HPDE6-E6E7 (cell line): ENCODE results near the gene MTMR10.
A peak's percentile ranks its signal among the peaks of the same experiment; 100 is the strongest.

ENCODE experiments used
- DNase-seq: peaks from one replicate; pipeline ENCODE4 v3.0.0; 2011; ENCODE audit warnings: missing footprints; ENCODE audit errors: extremely low spot score

The MTMR10 gene

DNA sequence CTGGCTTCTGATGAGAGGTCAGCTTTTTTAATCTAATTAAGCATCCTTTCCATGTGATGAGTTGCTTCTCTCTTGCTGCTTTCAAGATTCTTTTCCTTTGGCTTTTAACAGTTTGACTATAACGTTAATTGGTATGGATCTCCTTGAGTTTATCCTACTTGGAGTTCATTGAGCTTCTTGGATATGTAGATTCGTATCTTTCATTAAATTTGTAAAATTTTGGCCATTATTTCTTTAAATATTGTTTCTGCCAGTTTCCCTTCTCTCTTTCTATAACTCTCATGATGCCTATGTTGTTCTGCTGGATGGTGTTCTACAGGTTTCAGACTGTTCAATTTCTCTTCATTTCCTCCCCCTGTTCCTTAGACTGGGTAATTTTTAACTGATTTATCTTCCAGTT is 21.0 kb upstream of the MTMR10 start:
- no peak for DNase-seq

DNA sequence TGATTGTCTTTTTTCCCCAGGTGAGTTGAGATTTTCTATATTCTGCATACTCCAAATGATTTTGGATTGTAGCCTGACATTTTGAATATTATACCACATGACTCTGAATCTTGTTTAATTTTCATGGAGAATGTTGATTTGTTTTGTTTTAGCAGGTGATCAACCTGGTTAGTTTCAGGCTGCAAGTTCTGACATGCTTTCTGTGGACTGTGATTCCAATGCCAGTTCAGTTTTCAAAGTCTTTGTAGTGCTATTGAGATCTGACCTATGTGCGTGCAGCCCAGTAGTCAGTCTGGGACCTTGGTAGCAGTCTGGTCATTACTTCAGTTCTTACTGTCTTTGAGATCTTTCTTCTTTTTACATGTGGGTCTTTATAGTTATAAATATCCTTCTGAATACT is 18.6 kb upstream of the MTMR10 start:
- DNase-seq, result peak; percentile 17

DNA sequence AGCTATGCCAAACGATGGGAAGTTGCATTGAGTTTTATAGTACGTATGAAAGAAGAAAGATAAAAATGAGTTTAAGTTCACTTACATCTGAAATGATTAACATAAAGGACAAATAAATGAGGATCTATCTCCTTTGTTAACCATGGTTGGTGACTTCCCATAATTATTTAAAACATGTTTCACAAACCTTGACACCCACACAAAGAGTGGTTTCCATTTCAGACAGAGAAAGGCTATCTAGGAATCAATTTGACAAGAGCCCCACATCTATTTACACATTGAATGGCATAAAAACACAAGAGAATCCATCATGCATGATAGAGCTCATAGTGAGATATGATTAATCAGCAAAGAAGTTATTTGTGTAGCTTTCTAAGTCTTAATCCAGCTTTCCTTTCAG is 14.2 kb upstream of the MTMR10 start:
- no peak for DNase-seq

DNA sequence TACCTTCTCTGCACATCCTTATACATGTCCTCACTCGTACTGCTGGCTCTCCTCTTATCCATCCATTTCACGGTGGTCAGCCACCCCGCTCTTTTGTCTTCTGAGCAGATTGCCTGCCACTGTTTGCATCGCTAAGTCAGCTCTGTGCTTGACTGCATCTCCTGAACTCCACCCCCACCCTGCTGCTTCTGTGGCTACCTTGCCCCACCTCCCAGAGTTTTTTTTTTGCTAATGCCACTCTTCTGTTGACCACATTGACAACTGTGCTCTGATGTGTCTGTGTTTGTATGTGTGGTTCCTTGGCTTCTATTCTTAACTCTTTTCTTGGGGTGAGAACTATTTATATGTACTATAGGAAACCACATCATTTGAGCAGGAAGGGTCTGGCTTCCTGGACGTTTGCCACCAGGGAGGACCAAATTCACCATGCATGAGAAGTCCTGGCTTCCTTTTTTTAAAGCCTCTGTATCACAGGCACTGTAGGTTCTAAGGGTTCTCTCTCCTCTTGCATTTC is 12.8 kb upstream of the MTMR10 start:
- no peak for DNase-seq

DNA sequence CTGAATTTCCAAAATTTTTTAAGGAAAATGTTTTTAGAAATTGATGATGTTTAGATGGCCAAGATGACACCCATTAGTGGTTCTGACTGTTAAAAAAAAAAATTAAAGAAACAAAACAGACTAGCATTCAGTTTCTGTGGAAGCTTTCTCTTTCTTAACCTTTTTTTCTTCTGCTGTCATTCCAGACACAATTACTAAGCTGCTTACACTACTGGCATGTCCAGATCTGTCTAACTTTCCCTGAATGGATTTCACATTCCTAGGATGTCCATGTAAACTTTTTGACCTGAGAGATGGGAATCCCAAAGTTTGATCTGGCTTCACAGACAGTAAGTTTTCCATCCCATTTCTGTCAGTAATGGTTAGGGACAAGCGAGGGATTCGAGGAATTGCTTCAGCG is 10.3 kb upstream of the MTMR10 start:
- peak; percentile 45 for DNase-seq

DNA sequence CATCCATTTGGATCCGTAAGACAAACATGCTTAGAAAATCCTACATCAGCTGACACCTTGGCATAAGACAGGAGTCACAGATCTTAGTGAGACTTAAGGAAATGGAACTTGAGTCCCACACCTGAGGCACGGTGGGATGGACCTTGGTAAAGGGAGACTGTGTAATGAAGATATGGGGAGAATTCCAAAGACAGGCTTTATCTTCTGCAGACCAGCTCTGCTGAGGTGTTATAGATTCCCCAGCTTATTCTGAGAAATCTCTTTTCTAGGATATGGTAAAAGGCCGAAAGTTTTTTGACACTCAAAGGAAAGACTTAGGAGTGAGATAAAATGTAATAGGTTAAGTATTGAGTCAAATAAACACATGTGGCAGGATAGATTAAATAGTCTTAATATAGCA is 8.3 kb upstream of the MTMR10 start:
- DNase-seq, result no peak

DNA sequence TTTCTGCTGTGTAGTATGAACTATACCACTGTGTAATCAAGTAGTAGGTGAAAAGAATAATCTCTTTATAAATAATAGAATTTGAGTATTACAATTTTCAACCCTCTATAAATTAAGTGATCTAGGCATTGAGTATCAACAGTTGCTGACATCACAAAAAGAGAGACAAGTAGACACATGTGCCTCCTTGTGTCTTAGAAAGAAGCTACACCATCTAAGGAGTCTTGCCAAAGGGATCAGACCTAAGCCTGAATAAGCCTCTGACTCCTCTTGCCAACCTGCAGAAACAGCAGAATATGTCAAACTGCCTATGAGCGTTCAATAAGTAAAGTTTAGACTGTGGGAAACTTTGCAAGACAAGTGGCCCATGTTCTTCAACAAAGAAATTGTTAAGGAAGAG is 5.8 kb upstream of the MTMR10 start:
- DNase-seq, result no peak

DNA sequence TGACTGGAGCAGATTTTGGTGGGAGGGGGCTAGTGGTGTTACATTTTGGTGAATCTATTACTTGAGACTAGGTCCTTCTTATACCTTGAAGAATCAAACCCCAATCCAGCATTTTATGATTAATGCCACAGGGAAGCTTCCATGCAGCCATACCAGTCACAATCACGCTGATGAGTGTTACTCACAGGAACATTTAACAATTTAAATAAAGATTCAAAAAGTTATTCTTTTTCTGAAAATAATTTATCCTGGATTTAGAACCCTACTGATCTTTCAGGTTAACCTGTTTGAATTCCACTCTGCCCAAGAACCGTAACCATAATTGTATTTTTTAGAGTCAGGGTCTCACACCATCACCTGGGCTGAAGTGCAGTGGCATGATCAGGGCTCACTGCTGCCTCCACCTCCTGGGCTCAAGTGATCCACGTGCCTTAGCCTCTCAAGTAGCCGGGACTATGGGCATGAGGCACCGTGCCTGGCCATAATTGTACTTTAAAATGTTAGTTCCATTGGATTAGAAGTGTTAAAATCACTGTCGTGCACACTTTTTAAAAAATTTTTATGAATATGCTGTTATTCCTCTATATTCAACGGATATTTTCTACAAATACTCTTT is 929 bp upstream of the MTMR10 start:
- DNase-seq, result no peak

DNA sequence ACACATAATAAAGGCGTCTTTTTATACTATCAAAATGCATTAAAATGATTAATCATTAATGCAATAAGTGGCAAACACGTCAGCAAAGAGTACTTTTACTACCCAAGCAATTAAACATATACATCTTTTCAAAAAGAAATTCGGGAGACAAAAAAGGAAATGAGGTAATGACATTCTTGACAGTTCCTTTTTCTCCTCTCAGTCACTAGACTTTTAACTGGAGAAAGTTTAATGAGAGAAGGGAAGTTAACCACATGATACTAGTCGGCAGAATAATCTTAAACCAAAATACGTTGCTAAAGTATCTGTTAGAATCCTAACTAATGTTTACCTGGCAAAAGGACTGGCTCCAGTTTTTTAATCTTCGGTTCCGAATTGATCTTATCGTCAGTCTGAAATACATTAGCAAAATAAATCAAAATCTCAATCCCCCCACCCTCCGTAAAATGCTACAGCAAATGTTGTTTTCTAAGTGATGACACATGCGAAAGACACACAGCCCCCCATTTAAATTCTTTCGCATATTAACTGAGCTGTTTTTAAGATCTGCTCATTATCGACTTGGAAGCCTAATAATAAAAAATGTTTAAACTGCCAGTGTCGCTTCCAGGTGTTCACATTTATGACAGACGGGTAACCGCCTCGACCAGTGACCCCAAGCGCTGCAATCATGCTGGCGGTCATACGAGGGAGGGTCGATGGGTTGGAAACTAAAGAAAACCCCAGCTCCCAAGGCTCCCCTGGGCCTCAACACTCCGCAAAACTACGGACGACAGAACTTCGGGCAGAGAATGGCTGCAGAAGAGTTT is 778 bp downstream of the MTMR10 start:
- DNase-seq, result no peak

DNA sequence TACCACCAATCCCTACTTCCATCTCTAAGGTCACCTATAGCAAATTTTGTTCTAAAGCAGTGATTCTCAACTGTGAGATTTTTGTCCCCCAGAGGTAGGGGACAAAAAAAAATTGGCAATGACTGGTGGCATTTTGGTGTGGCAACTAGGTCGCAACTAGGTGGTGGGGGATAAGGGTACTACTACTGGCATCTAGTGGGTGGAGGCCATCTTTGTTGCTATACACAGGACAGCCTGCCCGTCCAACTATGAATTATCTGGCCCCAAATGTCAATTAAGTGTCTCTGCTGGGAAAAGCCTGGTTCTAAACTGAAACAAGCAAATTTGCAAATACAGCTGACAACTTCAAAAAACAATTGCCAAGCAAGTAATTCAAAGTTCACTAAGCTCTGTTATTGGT is 1.4 kb downstream of the MTMR10 start:
- no peak for DNase-seq

DNA sequence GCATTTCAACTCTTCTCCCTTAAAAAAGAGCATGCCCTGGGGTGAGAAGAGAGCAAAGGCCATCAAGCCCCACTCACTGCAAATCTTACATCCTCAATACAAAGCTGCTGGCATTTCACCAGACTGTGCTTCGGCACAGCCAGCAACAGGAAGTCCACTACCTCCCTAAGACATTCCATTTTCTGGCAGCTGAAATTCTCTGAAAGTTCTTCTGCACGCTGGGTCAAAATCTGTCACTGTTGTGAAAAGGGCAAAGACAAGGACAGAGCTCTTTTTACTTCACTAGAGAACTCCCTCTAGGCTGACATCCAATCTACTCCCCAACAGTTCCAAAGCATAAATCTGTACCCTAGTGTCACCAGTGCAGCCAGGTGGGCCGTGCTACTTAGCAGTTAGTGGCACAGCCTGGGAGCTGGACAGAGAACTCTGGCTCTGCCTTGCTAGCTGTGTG is 6.3 kb downstream of the MTMR10 start:
- DNase-seq, result no peak

DNA sequence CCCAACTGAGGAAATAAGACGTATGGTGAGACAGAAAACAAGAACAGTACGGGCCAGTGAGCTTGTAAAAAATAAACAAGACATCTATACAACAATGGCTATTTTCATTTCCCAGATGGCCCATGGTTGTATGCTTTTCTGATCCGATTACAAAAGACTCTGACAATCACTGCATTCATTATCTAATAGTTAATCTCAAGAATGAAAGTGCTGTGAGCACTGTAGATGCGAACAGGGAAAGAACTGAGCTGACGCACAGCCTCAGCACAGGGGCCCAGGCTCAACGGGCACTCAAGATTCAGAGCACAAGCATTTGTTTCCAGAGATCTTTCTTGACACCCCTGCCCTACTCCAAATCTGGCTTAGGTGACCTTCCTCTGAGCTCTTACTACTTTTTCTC is 6.9 kb downstream of the MTMR10 start:
- DNase-seq, result no peak

DNA sequence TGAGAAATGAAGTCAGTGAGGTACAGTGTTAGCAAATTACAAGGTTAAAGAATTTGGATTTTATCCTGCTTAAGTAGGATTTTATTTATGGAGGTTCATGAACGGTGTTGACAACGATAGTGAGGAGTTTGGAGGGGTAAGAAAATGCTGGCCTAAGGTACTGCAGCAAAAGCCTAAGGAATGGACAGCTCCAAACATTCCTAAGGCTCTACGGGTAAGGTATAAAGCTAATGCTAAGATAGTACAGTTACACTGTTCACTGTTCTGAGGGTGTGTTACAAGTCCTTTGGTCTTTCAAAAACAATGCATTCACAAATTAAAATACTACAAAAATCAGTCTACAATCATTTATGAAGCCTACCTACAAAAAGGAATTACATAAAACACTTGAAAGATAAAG is 7.3 kb downstream of the MTMR10 start:
- DNase-seq, result no peak

DNA sequence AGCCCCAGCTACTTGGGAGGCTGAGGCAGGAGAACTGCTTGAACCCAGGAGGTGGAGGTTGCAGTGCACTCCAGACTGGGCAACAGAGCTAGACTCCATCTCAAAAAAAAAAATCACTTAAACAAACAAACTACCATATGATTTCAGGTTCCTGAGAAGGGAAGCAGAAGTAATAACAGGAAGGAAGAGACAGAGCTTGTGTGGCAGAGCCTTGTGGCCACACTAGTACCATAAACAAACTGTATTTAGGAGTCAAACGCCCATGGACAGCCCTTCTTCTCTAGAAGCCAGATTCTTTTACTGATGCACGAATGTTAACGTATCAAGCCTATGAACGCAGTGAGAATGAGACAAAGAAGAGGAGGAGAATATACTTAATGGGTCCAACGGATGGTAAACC is 12.0 kb downstream of the MTMR10 start:
- no peak for DNase-seq

DNA sequence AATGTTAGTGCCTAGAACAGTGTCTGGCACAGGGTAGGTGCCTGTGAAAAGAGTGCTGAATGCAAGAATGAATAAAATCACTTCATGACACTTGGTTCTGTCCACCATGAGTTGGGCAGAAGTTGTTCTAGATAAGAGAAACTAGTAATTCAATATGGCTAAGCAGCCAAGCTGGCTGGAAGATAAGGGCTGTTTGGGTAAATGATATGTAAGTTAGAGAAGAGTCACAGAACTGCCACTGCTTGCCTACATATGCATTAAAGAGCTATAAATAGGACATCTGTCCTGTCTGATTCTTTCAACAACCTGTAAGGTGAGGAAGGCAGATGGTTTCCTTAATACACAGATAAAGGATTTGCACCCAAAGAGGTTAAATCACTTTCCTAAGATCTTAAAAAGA is 13.1 kb downstream of the MTMR10 start:
- no peak for DNase-seq

DNA sequence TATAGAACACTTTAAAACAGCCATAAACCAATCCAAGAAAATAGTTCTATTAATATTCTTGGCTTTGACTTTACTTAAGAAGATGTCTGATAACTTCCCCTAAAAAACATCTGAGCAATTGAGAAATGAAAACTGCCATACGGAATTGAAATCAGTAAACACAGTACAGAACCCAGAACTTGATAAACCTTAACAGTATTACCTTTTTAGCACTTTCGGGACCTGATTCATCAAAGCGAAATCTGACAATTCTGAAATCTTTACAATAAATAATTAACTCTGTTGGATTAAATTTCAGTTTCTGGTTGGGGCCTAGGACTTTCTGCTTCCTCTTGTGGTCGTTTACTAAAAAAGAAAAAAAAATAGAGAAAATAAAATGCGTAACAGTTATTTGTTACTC is 17.3 kb downstream of the MTMR10 start:
- no peak for DNase-seq

DNA sequence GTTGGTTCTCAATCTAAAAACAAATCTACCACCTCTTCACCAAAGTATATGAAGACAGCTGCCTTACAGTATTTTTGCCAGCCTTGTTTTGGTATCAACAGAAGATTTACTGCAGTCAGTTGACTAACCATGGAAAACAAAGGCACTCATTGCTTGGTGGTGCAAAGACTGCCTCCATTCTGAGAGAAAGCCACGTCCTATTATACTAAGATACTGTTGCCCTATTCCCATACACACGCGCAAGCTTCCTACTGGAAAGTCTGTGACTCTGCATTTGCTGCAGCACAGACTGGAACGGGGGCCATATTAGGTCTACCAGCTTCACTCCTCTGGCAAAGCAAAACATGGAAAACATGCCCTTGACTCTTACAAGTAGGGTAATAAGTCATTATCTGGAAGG is 18.0 kb downstream of the MTMR10 start:
- no peak for DNase-seq

DNA sequence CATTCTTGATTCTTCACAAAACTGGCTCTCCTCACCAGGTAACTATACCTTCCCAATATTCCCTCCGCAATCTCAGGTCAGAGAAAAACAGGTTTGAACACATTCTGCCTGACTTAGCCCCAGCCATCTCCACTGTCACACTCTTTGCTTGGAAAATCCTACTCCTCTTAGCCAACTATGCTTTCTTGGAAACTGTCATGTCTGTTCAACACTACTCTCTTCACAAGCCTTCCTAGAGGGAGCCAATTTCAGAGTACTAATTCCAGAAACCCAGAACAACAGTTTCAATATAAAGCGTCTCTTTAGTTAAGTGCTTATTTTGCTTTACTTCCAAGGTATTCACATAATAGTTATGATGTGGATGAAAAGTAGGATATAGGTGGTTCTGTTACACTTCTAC is 21.7 kb downstream of the MTMR10 start:
- no peak for DNase-seq

DNA sequence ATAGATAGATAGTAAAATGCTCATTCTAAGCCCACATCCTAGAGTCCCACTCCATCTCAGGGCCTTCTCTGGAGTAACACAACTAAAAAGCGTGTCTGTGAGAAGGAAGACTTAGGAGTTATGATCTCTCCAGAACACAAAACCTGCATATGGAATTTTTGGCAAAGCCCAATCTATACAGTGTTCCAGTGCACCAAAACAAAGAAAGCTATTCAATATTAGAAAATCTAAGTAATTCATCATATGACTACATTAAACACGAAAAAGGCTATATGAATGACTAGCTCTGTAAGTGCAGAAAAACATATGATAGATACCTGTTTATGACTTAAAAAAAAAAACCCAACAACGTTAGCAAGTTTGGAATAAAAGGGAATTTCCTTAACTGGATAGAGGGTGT is 27.7 kb downstream of the MTMR10 start:
- no peak for DNase-seq

DNA sequence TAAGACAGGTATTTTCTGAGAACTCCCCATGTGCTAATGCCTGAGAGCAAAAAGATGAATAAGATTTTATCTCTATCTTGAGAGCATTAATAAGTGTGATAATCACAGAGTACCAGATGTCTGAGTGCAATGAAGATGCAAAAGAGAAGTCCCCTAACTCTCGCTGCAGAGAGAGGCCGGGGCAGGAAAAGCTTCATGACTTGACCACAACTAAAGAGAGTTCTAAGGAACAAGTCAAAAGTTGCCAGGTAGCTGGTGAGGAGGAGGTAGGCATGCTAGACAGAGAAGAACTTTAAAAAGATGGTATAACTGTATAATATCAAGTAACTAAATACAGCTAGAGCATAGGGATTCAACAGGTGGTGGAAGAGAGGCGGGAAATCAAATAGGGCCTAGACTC is 28.8 kb downstream of the MTMR10 start:
- no peak for DNase-seq

DNA sequence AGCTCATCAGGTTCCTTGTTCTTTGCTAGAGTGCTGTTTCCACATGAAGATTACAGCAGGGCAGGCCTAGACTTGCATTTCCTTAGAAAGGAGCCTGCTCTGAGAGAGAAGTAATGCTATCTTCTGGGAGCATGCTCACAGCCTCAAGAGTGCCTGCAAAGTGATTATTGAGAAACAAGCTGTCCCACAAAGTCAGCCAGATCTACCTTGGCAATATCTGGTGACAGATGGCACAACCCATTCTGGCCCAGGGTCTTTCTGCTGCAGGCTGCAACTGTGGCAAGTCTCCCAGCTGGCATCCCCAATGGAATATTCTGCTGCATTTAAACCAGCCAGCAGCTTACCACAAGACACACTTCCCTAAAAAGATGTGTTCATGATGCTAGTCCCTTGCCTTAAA is 29.3 kb downstream of the MTMR10 start:
- DNase-seq, result peak; percentile 70

DNA sequence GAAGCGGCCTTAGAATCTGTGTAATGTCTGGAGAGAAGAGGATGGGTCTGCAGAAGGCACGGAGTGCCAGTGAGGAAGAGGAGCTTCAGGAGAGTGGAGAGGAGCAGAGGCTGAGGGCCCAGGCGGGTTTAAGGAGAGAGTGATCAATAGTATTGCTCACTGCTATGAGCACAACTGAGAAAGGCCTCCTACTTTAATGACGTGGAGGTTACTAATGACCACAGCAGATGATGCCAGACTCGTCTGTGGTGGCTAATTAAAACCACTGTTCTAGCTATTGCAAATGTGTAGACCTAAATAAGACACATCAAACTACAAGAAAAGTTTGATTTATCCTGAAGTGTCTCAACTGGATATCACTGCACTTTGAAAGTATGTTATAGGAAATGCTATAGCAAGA is 33.2 kb downstream of the MTMR10 start:
- DNase-seq, result no peak
